ENCODE results near the gene SACM1L.
A peak's percentile ranks its signal among the peaks of the same experiment; 100 is the strongest.
"Not testable (repeated sequence)": the region's sequence is repeated elsewhere in the genome, so short reads cannot be mapped to it uniquely, and the experiment has no call there.

The SACM1L gene

GRCh38 chr3:45693941-45694521 is 4.8 kb downstream of the SACM1L start:
- DNase-seq (ENCODE audit: low spot score), result peak; percentile 38

- DNase-seq (ENCODE audit: low spot score), result not testable (repeated sequence)
These were observed 6.0 kb downstream of the SACM1L start for GRCh38 chr3:45695166-45695565.

GRCh38 chr3:45700570-45701073 is 11.4 kb downstream of the SACM1L start:
- DNase-seq (ENCODE audit: low spot score), result no peak

GRCh38 chr3:45701172-45701867 is 12.1 kb downstream of the SACM1L start:
- no peak for DNase-seq (ENCODE audit: low spot score)

- no peak for DNase-seq (ENCODE audit: low spot score)
These were observed 15.2 kb downstream of the SACM1L start for GRCh38 chr3:45704301-45704943.

- DNase-seq (ENCODE audit: low spot score), result no peak
These were observed 16.9 kb downstream of the SACM1L start for GRCh38 chr3:45705839-45706808.

GRCh38 chr3:45711931-45712330 is 22.7 kb downstream of the SACM1L start:
- no peak for DNase-seq (ENCODE audit: low spot score)

GRCh38 chr3:45712434-45713110 is 23.4 kb downstream of the SACM1L start:
- DNase-seq (ENCODE audit: low spot score), result no peak

GRCh38 chr3:45715945-45716344 is 26.7 kb downstream of the SACM1L start:
- no peak for DNase-seq (ENCODE audit: low spot score)

- no peak for DNase-seq (ENCODE audit: low spot score)
These were observed 27.7 kb downstream of the SACM1L start for GRCh38 chr3:45716790-45717336.

GRCh38 chr3:45719655-45720487 is 30.7 kb downstream of the SACM1L start:
- DNase-seq (ENCODE audit: low spot score), result no peak

- no peak for DNase-seq (ENCODE audit: low spot score)
These were observed 35.7 kb downstream of the SACM1L start for GRCh38 chr3:45724911-45725310.

- DNase-seq (ENCODE audit: low spot score), result no peak
These were observed 40.4 kb downstream of the SACM1L start for GRCh38 chr3:45729614-45730013.

- no peak for DNase-seq (ENCODE audit: low spot score)
These were observed 41.4 kb downstream of the SACM1L start for GRCh38 chr3:45730409-45731154.

- no peak for DNase-seq (ENCODE audit: low spot score)
These were observed 47.5 kb downstream of the SACM1L start for GRCh38 chr3:45736707-45737106.

GRCh38 chr3:45737234-45737633 is 48.0 kb downstream of the SACM1L start:
- no peak for DNase-seq (ENCODE audit: low spot score)

- no peak for DNase-seq (ENCODE audit: low spot score)
These were observed 50.8 kb downstream of the SACM1L start for GRCh38 chr3:45739991-45740390.

- no peak for DNase-seq (ENCODE audit: low spot score)
These were observed 52.1 kb downstream of the SACM1L start for GRCh38 chr3:45741247-45741646.

GRCh38 chr3:45741742-45742460 is 52.7 kb downstream of the SACM1L start:
- DNase-seq (ENCODE audit: low spot score), result no peak
